Measurements from ENCODE around the gene NF1. TPM values are rescaled to one million over a fixed set of nuclear protein-coding genes. Genes with fewer than 3 reads are reported as not detected.

The NF1 gene
- total RNA-seq, 1 experiment from 2014 or later, result 16.4 TPM

GRCh38 chr17:31349454-31349853 is 254.7 kb downstream of the NF1 start:
- DNase-seq, result no peak
- TF ChIP-seq EZH2phosphoT487 (IDR thresholded peaks at IDR 0.05; ENCODE audit: borderline replicate concordance, low read length), result no peak
- TF ChIP-seq, protein P1, sequence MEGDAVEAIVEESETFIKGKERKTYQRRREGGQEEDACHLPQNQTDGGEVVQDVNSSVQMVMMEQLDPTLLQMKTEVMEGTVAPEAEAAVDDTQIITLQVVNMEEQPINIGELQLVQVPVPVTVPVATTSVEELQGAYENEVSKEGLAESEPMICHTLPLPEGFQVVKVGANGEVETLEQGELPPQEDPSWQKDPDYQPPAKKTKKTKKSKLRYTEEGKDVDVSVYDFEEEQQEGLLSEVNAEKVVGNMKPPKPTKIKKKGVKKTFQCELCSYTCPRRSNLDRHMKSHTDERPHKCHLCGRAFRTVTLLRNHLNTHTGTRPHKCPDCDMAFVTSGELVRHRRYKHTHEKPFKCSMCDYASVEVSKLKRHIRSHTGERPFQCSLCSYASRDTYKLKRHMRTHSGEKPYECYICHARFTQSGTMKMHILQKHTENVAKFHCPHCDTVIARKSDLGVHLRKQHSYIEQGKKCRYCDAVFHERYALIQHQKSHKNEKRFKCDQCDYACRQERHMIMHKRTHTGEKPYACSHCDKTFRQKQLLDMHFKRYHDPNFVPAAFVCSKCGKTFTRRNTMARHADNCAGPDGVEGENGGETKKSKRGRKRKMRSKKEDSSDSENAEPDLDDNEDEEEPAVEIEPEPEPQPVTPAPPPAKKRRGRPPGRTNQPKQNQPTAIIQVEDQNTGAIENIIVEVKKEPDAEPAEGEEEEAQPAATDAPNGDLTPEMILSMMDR (conservative IDR thresholded peaks at IDR 0.05; ENCODE audit: low read depth, low read length), result no peak
- no peak for TF ChIP-seq EZH2 (IDR thresholded peaks at IDR 0.05; ENCODE audit: low read length, unreplicated experiment)
- H3K36me3 ChIP-seq (ENCODE audit: low read depth, low read length), result no peaks in the 10 kb centered on the region; the same call in 1 of the 2 replicates
- POLR2A ChIA-PET (ENCODE audit: unreplicated experiment), result no interaction called here
- no peaks in the 10 kb centered on the region for H3K4me1 ChIP-seq (ENCODE audit: insufficient read depth, low read length)
- CTCF ChIA-PET, result no interaction called here
- no peaks in the 10 kb centered on the region for H3K9me3 ChIP-seq (ENCODE audit: low read length)
- H2AFZ ChIP-seq (ENCODE audit: low read length), result no peak overlapping the region
- intact Hi-C loops (cut with micrococcal nuclease), result no loop called here
- H3K4me3 ChIP-seq (ENCODE audit: low read length), result no peak overlapping the region
- ATAC-seq, result no peak
- H3F3A ChIP-seq (ENCODE audit: low read length, unreplicated experiment), result no peaks in the 10 kb centered on the region
- no peak overlapping the region for H3K9ac ChIP-seq (ENCODE audit: low read length)
- H3K9me2 ChIP-seq (replicated peaks; ENCODE audit: low read length), result no peaks in the 10 kb centered on the region
- H3K27me3 ChIP-seq (ENCODE audit: low read length), result no peaks in the 10 kb centered on the region
- H4K20me1 ChIP-seq (ENCODE audit: low read length), result no peaks in the 10 kb centered on the region
- H3K27ac ChIP-seq (ENCODE audit: low read length), result no peak overlapping the region
- BruUV-seq (replicated peaks), result no TSS peak
- H3K79me2 ChIP-seq (ENCODE audit: low read length), result no peaks in the 10 kb centered on the region
- no peak overlapping the region for H3K4me2 ChIP-seq (ENCODE audit: low read length)

- no TSS peak for BruUV-seq (replicated peaks)
- Histone ChIP-seq H3K36me3 (ENCODE audit: low read depth, low read length) (no peaks in the 10 kb centered on the region; the same call in 1 of the 2 replicates), H2AFZ (ENCODE audit: low read length) (no peak overlapping the region), H3K4me1 (ENCODE audit: insufficient read depth, low read length) (peaks cover 11% of the 10 kb centered on the region), H3K9me2 (replicated peaks; ENCODE audit: low read length) (no peaks in the 10 kb centered on the region), H3K27ac (ENCODE audit: low read length) (no peak overlapping the region), H3K27me3 (ENCODE audit: low read length) (no peaks in the 10 kb centered on the region), H4K20me1 (ENCODE audit: low read length) (no peaks in the 10 kb centered on the region), H3K9me3 (ENCODE audit: low read length) (no peaks in the 10 kb centered on the region), H3F3A (ENCODE audit: low read length, unreplicated experiment) (no peaks in the 10 kb centered on the region), H3K4me3 (ENCODE audit: low read length) (no peak overlapping the region), H3K9ac (ENCODE audit: low read length) (no peak overlapping the region), H3K4me2 (ENCODE audit: low read length) (no peak overlapping the region), H3K79me2 (ENCODE audit: low read length) (no peaks in the 10 kb centered on the region)
- intact Hi-C loops (cut with micrococcal nuclease), result loop anchor here (5.0 kb wide), 1 partner anchor 94 kb away; no protein-coding TSS in a partner anchor
- no peak for DNase-seq
- ATAC-seq, result no peak
- ChIA-PET CTCF (no interaction called here), POLR2A (ENCODE audit: unreplicated experiment) (interaction anchor here (0.6 kb wide), 1 partner anchor 47 kb away, joined by 3 read pairs; no protein-coding TSS in a partner anchor)
- TF ChIP-seq, protein P1 (conservative IDR thresholded peaks at IDR 0.05; ENCODE audit: low read depth, low read length), result no peak
- no peak for TF ChIP-seq EZH2phosphoT487 (IDR thresholded peaks at IDR 0.05; ENCODE audit: borderline replicate concordance, low read length)
- no peak for TF ChIP-seq EZH2 (IDR thresholded peaks at IDR 0.05; ENCODE audit: low read length, unreplicated experiment)
Measured at GRCh38 chr17:31355935-31356334, 261.2 kb downstream of the NF1 start.

GRCh38 chr17:31357091-31357490 is 262.3 kb downstream of the NF1 start:
- BruUV-seq (replicated peaks), result no TSS peak
- no peaks in the 10 kb centered on the region for H3K27me3 ChIP-seq (ENCODE audit: low read length)
- H3K36me3 ChIP-seq (ENCODE audit: low read depth, low read length), result no peaks in the 10 kb centered on the region; the same call in 1 of the 2 replicates
- no peak overlapping the region for H2AFZ ChIP-seq (ENCODE audit: low read length)
- H3F3A ChIP-seq (ENCODE audit: low read length, unreplicated experiment), result no peaks in the 10 kb centered on the region
- no peak for ATAC-seq
- intact Hi-C loops (cut with micrococcal nuclease), result loop anchor here (5.0 kb wide), 1 partner anchor 95 kb away; no protein-coding TSS in a partner anchor
- no peaks in the 10 kb centered on the region for H3K9me3 ChIP-seq (ENCODE audit: low read length)
- H3K4me2 ChIP-seq (ENCODE audit: low read length), result no peak overlapping the region
- no peaks in the 10 kb centered on the region for H3K79me2 ChIP-seq (ENCODE audit: low read length)
- POLR2A ChIA-PET (ENCODE audit: unreplicated experiment), result no interaction called here
- no peak overlapping the region for H3K27ac ChIP-seq (ENCODE audit: low read length)
- no peaks in the 10 kb centered on the region for H3K9me2 ChIP-seq (replicated peaks; ENCODE audit: low read length)
- H3K9ac ChIP-seq (ENCODE audit: low read length), result no peak overlapping the region
- TF ChIP-seq EZH2 (IDR thresholded peaks at IDR 0.05; ENCODE audit: low read length, unreplicated experiment), result no peak
- TF ChIP-seq, protein P1 (conservative IDR thresholded peaks at IDR 0.05; ENCODE audit: low read depth, low read length), result no peak
- TF ChIP-seq EZH2phosphoT487 (IDR thresholded peaks at IDR 0.05; ENCODE audit: borderline replicate concordance, low read length), result no peak
- no peak overlapping the region for H3K4me3 ChIP-seq (ENCODE audit: low read length)
- DNase-seq, result no peak
- H3K4me1 ChIP-seq (ENCODE audit: insufficient read depth, low read length), result peaks cover 11% of the 10 kb centered on the region
- no peaks in the 10 kb centered on the region for H4K20me1 ChIP-seq (ENCODE audit: low read length)
- CTCF ChIA-PET, result no interaction called here

Measured in PC-3 (cell line).